NCI-H146 treated with DMSO at 0.1 percent for 48 hours (cell line): ENCODE measurements around the gene WDR37.
A peak's percentile ranks its signal among the peaks of the same experiment; 100 is the strongest.

Experiments
- DNase-seq: peaks from one replicate; lab custom pipeline; 2025; ENCODE audit not compliant: unreplicated experiment; lab: John Stamatoyannopoulos, UW

Gene WDR37

GRCh38 chr10:1068380-1069361 is 12.5 kb downstream of the WDR37 start:
- no peak for DNase-seq

- DNase-seq: no peak
These were observed 14.7 kb downstream of the WDR37 start for GRCh38 chr10:1070919-1071318.

GRCh38 chr10:1074052-1074747 is 18.0 kb downstream of the WDR37 start:
- no peak for DNase-seq

GRCh38 chr10:1074748-1075308 is 18.6 kb downstream of the WDR37 start:
- no peak for DNase-seq

- no peak for DNase-seq
These were observed 22.5 kb downstream of the WDR37 start for GRCh38 chr10:1078668-1079067.

GRCh38 chr10:1083581-1083980 is 27.4 kb downstream of the WDR37 start:
- DNase-seq: no peak

GRCh38 chr10:1084011-1084950 is 28.1 kb downstream of the WDR37 start:
- DNase-seq: no peak

- peak; percentile 65 for DNase-seq
These were observed 29.1 kb downstream of the WDR37 start for GRCh38 chr10:1085258-1085657.

GRCh38 chr10:1086787-1087186 is 30.6 kb downstream of the WDR37 start:
- DNase-seq: no peak

- DNase-seq: no peak
These were observed 33.0 kb downstream of the WDR37 start for GRCh38 chr10:1089017-1089689.

GRCh38 chr10:1090696-1091095 is 34.5 kb downstream of the WDR37 start:
- no peak for DNase-seq

GRCh38 chr10:1093696-1094095 is 37.5 kb downstream of the WDR37 start:
- DNase-seq: no peak

GRCh38 chr10:1094112-1095057 is 38.2 kb downstream of the WDR37 start:
- DNase-seq: no peak

GRCh38 chr10:1095498-1095897 is 39.3 kb downstream of the WDR37 start:
- no peak for DNase-seq

- no peak for DNase-seq
These were observed 40.2 kb downstream of the WDR37 start for GRCh38 chr10:1096287-1096889.

GRCh38 chr10:1097436-1097835 is 41.3 kb downstream of the WDR37 start:
- DNase-seq: no peak

GRCh38 chr10:1100143-1100542 is 44.0 kb downstream of the WDR37 start:
- DNase-seq: no peak

GRCh38 chr10:1100691-1101368 is 44.6 kb downstream of the WDR37 start:
- no peak for DNase-seq
